ENCODE results near the gene OPN4. TPM values are rescaled to one million over a fixed set of nuclear protein-coding genes. Genes with fewer than 3 reads are reported as not detected.

The OPN4 gene
- total RNA-seq, 2 experiments from 2014 or later = not detected

DNA sequence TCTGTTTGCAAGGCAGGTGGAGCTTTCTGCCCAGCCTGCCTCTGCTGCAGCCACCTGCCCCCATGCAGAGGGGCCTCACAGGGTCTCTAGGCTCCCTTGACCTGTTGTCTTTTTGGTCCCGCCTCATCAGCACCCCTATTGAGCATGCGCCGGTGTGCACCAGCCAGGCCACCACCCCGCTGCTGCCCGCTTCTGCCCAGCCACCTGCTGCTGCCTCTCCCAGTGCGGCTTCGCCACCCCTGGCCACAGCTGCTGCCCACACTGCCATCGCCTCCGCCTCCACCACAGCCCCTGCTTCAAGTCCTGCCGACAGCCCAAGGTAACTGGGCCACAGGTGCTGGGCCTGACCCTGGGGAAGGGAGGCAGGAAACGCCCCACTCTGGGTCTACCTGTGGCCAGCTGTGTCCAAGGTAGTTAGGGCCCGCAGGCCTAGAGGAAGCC lies 52.1 kb downstream of the OPN4 start:
- no peak for TF ChIP-seq EZH2phosphoT487 (IDR thresholded peaks at IDR 0.05; ENCODE audit: borderline replicate concordance, low read depth, low read length)
- TF ChIP-seq, protein P1, sequence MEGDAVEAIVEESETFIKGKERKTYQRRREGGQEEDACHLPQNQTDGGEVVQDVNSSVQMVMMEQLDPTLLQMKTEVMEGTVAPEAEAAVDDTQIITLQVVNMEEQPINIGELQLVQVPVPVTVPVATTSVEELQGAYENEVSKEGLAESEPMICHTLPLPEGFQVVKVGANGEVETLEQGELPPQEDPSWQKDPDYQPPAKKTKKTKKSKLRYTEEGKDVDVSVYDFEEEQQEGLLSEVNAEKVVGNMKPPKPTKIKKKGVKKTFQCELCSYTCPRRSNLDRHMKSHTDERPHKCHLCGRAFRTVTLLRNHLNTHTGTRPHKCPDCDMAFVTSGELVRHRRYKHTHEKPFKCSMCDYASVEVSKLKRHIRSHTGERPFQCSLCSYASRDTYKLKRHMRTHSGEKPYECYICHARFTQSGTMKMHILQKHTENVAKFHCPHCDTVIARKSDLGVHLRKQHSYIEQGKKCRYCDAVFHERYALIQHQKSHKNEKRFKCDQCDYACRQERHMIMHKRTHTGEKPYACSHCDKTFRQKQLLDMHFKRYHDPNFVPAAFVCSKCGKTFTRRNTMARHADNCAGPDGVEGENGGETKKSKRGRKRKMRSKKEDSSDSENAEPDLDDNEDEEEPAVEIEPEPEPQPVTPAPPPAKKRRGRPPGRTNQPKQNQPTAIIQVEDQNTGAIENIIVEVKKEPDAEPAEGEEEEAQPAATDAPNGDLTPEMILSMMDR (conservative IDR thresholded peaks at IDR 0.05; ENCODE audit: low read length) = no peak
- no peaks in the 10 kb centered on the region for H3K9me2 ChIP-seq (ENCODE audit: insufficient read depth, low read length)
- H2AFZ ChIP-seq (ENCODE audit: low read length) = no peak overlapping the region
- no TSS peak for BruUV-seq (replicated peaks)
- no peaks in the 10 kb centered on the region for H3K79me2 ChIP-seq (ENCODE audit: insufficient read depth, low read depth, low read length)
- ChIA-PET POLR2A (no interaction called here), CTCF (ENCODE audit: unreplicated experiment) (no interaction called here)
- no peaks in the 10 kb centered on the region for H3K36me3 ChIP-seq (ENCODE audit: insufficient read depth, low read length)
- intact Hi-C loops (cut with micrococcal nuclease; ENCODE audit: unreplicated experiment) = no loop called here
- no peak for DNase-seq (ENCODE audit: low spot score)
- no peak overlapping the region for H3K4me2 ChIP-seq (ENCODE audit: low read length)
- H3K4me3 ChIP-seq (ENCODE audit: low read depth, low read length, poor library complexity, severe bottlenecking) = no peak overlapping the region
- peaks cover 6% of the 10 kb centered on the region for H3K4me1 ChIP-seq (ENCODE audit: insufficient read depth, low read length, poor library complexity, severe bottlenecking)
- H4K20me1 ChIP-seq (ENCODE audit: insufficient read depth, low read length) = no peaks in the 10 kb centered on the region
- no peaks in the 10 kb centered on the region for H3K9me3 ChIP-seq (ENCODE audit: low read length)
- H3K27ac ChIP-seq (ENCODE audit: low read depth, low read length, poor library complexity, severe bottlenecking) = no peak overlapping the region

DNA sequence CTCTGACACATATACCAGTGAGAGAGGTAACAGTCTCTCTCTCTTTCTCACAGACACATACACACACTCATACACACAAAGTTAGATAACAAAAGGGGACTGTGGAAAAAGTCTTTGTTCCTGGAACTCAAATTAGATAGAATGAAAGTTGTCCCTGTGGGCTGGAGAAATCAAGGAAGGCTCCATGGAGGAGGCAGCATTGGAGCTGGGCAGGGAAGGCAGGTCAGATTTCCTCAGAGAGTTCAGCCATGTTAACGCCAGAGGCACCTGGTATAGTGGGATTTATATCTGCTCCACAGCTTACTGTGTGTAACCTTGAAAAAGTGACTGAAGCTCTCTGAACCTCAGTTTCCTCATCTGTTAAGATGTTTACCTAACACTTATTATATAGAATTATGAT lies 52.6 kb downstream of the OPN4 start:
- H2AFZ ChIP-seq (ENCODE audit: low read length) = no peak overlapping the region
- no peaks in the 10 kb centered on the region for H3K79me2 ChIP-seq (ENCODE audit: insufficient read depth, low read depth, low read length)
- ChIA-PET CTCF (ENCODE audit: unreplicated experiment) (no interaction called here), POLR2A (no interaction called here)
- H3K4me2 ChIP-seq (ENCODE audit: low read length) = no peak overlapping the region
- no peaks in the 10 kb centered on the region for H3K9me2 ChIP-seq (ENCODE audit: insufficient read depth, low read length)
- DNase-seq (ENCODE audit: low spot score) = no peak
- intact Hi-C loops (cut with micrococcal nuclease; ENCODE audit: unreplicated experiment) = no loop called here
- H3K9me3 ChIP-seq (ENCODE audit: low read length) = no peaks in the 10 kb centered on the region
- H3K27ac ChIP-seq (ENCODE audit: low read depth, low read length, poor library complexity, severe bottlenecking) = no peak overlapping the region
- no peaks in the 10 kb centered on the region for H4K20me1 ChIP-seq (ENCODE audit: insufficient read depth, low read length)
- H3K4me1 ChIP-seq (ENCODE audit: insufficient read depth, low read length, poor library complexity, severe bottlenecking) = peaks cover 9% of the 10 kb centered on the region
- TF ChIP-seq, protein P1 (conservative IDR thresholded peaks at IDR 0.05; ENCODE audit: low read length) = no peak
- no peak for TF ChIP-seq EZH2phosphoT487 (IDR thresholded peaks at IDR 0.05; ENCODE audit: borderline replicate concordance, low read depth, low read length)
- no peak overlapping the region for H3K4me3 ChIP-seq (ENCODE audit: low read depth, low read length, poor library complexity, severe bottlenecking)
- no peaks in the 10 kb centered on the region for H3K36me3 ChIP-seq (ENCODE audit: insufficient read depth, low read length)
- no TSS peak for BruUV-seq (replicated peaks)

DNA sequence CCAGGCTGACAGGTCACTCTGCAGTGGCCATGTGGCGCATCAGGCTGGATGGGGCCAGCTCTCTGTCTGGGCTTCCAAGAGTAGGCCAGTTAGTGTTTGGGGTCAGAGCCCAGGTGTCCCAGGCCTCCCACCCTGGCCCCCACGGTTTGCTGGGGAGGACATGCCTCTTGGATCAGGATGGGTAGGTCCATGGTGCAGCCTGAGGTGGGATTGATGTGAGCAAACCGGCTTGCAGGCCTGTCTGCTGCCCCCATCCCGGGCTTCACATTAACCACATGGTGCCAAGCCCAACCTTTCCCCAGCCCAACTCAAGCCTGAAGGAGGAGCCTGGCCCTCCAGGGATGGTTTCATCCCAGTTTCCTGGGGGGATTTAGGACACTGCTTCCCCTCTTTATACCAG lies 53.2 kb downstream of the OPN4 start:
- no peak for DNase-seq (ENCODE audit: low spot score)
- no peaks in the 10 kb centered on the region for H3K79me2 ChIP-seq (ENCODE audit: insufficient read depth, low read depth, low read length)
- H3K4me1 ChIP-seq (ENCODE audit: insufficient read depth, low read length, poor library complexity, severe bottlenecking) = peaks cover 14% of the 10 kb centered on the region
- no TSS peak for BruUV-seq (replicated peaks)
- no peaks in the 10 kb centered on the region for H3K36me3 ChIP-seq (ENCODE audit: insufficient read depth, low read length)
- H3K4me2 ChIP-seq (ENCODE audit: low read length) = no peak overlapping the region
- no peaks in the 10 kb centered on the region for H4K20me1 ChIP-seq (ENCODE audit: insufficient read depth, low read length)
- intact Hi-C loops (cut with micrococcal nuclease; ENCODE audit: unreplicated experiment) = no loop called here
- no peak for TF ChIP-seq EZH2phosphoT487 (IDR thresholded peaks at IDR 0.05; ENCODE audit: borderline replicate concordance, low read depth, low read length)
- TF ChIP-seq, protein P1 (conservative IDR thresholded peaks at IDR 0.05; ENCODE audit: low read length) = no peak
- H3K27ac ChIP-seq (ENCODE audit: low read depth, low read length, poor library complexity, severe bottlenecking) = no peak overlapping the region
- ChIA-PET POLR2A (interaction anchor here (0.5 kb wide), 1 partner anchor 33 kb away, joined by 3 read pairs; no protein-coding TSS in a partner anchor), CTCF (ENCODE audit: unreplicated experiment) (no interaction called here)
- H3K9me3 ChIP-seq (ENCODE audit: low read length) = no peaks in the 10 kb centered on the region
- no peak overlapping the region for H3K4me3 ChIP-seq (ENCODE audit: low read depth, low read length, poor library complexity, severe bottlenecking)
- no peak overlapping the region for H2AFZ ChIP-seq (ENCODE audit: low read length)
- no peaks in the 10 kb centered on the region for H3K9me2 ChIP-seq (ENCODE audit: insufficient read depth, low read length)

Measured in OCI-LY7 (cell line).